Gastrocnemius medialis (tissue), 4 donors: Measurements from ENCODE around the gene HERC2. TPM values are rescaled to one million over a fixed set of nuclear protein-coding genes. Genes with fewer than 3 reads are reported as not detected.
A peak's percentile ranks its signal among the peaks of the same experiment; 100 is the strongest.
"Not testable (repeated sequence)": the region's sequence is repeated elsewhere in the genome, so short reads cannot be mapped to it uniquely, and the experiment has no call there.

Source experiments
- ATAC-seq, 2 donors: fragments of 150-250 bp; one replicate each; pipeline ENCODE4 v1.9.1; 2016
- DNase-seq, 2 donors: peaks; one replicate each; pipeline ENCODE4 v3.0.0-alpha.2; 2019
- H3K27ac ChIP-seq, 4 donors: fragments of 200-600 bp; sonication (generic); 1 replicate in 1 of 4; 2 replicates in 3 of 4; pipeline ENCODE4 v1.5.1; 2016 to 2018; ENCODE audit warnings: mild to moderate bottlenecking in 2 of 4, moderate library complexity in 1 of 4
- H3K27me3 ChIP-seq, 3 donors: fragments of 200-600 bp; sonication (generic) in 2 of 3; 1 replicate in 1 of 3; 2 replicates in 2 of 3; pipeline versions ENCODE4 v1.5.1 to v1.6.0; 2016 to 2019; ENCODE audit warnings: mild to moderate bottlenecking in 1 of 3, moderate library complexity in 1 of 3
- H3K36me3 ChIP-seq, 2 donors: fragments of 200-600 bp; sonication (generic) in 1 of 2; one replicate each; pipeline ENCODE4 v1.5.1; 2017 to 2018
- H3K4me1 ChIP-seq, 2 donors: fragments of 200-600 bp; sonication (generic) in 1 of 2; one replicate each; pipeline ENCODE4 v1.5.1; 2016 to 2017; ENCODE audit warnings: mild to moderate bottlenecking in 2 of 2
- H3K4me3 ChIP-seq, 4 donors: fragments of 200-600 bp; sonication (generic) in 3 of 4; 1 replicate in 1 of 4; 2 replicates in 3 of 4; pipeline ENCODE4 v1.5.1; 2016 to 2019; ENCODE audit warnings: mild to moderate bottlenecking in 2 of 4
- H3K9me3 ChIP-seq, 3 donors: fragments of 200-600 bp; sonication (generic) in 2 of 3; 1 replicate in 1 of 3; 2 replicates in 2 of 3; pipeline ENCODE4 v1.5.1; 2016 to 2019
- POLR2A ChIP-seq, 2 donors: fragments of 450-650 bp; IDR thresholded peaks; one replicate each; pipeline ENCODE4 v1.6.1; 2017; ENCODE audit warnings: antibody characterized with exemption in 2 of 2, mild to moderate bottlenecking in 2 of 2, moderate library complexity in 2 of 2
- in situ Hi-C, 4 donors: fragments of 200-750 bp; cut with MboI; loops; one replicate each; pipeline versions ENCODE4 v1.15.0 to v1.8.0; 2017; ENCODE audit warnings: low sequenced_read_pairs in 4 of 4
- intact Hi-C: fragments of 100-400 bp; cut with DNase I; formaldehyde crosslinking; loops from one replicate; pipeline ENCODE4 v1.15.1; 2023; ENCODE audit warnings: low total_unique reads
- total RNA-seq, 4 donors: library from RNA; depleted of rRNA; stranded (reverse); fragments of >200 nt; gene quantifications; one replicate each; pipeline versions ENCODE4 v1.1.0 to v1.2.3, GENCODE V29; 2016
- TF ChIP-seq, protein P1 (sequence below), 5 experiments: fragments of 450-650 bp in 3 of 5; fragments of 200-600 bp in 2 of 5; sonication (generic) in 2 of 5; IDR thresholded peaks in 4 of 5; conservative IDR thresholded peaks in 1 of 5; 1 replicate in 4 of 5; 2 replicates in 1 of 5; pipeline ENCODE4 v1.5.1; 2016 to 2019; ENCODE audit warnings: antibody characterized with exemption in 5 of 5, mild to moderate bottlenecking in 3 of 5, moderate library complexity in 3 of 5

HERC2 gene
- total RNA-seq, 4 donors from 2014 or later = 46.8 to 92.7 (median 62.2) TPM

DNA sequence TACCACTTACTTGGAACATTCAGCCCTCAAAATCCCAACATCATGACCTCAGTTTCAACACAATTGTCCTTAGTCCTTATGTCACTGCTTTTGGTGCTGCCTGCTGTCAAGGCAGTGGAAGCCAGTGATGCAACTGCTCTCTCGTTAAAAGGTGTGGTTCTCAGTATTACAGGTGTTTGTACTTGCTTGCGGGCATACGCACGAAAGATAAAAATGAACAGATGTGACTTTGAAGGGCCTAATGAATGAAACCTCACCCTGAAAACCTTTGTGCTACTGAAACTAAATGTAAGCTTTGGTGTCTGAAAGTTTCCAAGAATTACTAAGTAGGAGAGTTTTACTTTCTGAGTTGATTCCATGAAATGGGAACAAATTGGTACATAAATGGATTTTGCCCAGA is 25.2 kb downstream of the HERC2 start:
- H3K4me1 ChIP-seq, DNase-seq, in situ Hi-C loops, H3K4me3 ChIP-seq, intact Hi-C loops, ATAC-seq, H3K27ac ChIP-seq, H3K27me3 ChIP-seq, H3K9me3 ChIP-seq, H3K36me3 ChIP-seq: not testable (repeated sequence)

DNA sequence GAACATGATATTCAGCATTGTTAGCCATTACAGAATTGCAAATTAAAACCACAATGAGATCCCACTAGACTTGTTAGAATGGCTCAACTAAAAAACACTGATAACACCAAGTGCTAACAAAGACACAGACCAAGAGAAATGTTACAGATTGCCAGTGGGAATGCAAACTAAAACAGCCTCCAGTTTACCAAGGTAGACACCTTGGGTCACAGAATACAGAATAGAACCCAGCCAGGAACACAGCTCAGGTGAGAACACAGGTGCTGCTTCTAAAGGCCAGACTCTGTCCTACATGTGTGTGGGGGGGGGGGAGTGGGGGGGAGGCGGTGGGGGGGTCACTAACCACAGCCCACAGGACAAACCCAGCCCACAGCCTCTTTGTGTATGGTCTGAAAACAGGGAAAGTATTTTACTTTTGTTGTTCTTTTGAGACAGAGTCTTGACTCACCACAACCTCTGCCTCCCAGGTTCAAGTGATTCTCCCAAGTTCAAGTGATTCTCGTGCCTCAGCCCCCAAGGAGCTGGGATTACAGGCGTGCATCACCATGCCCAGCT is 26.9 kb downstream of the HERC2 start:
- DNase-seq, in situ Hi-C loops, H3K9me3 ChIP-seq, ATAC-seq, H3K27ac ChIP-seq, H3K27me3 ChIP-seq, H3K4me3 ChIP-seq, intact Hi-C loops, H3K4me1 ChIP-seq: not testable (repeated sequence)
- peaks cover 0 to 14% of the 10 kb centered on the region in 2 donors for H3K36me3 ChIP-seq

DNA sequence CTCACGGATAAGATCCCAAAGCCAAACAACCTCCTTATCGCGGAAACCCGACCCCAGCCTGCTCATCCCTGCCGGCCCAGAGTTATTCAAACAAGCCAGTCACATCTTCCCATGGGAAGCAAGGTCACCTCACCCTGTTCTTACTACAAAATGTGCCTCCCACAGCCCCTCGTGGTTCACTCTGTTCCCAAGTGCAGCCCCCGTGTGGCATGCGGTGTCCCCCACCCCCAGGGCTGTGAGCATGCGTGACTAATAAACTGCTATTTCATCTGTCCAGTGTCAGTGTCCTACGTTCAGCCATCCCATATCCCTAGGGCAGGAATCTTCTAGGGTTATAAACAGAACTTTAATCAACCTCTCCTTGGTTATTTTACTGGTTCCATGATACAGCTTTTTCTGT is 27.4 kb downstream of the HERC2 start:
- H3K27ac ChIP-seq, intact Hi-C loops, H3K27me3 ChIP-seq, ATAC-seq, in situ Hi-C loops, H3K4me1 ChIP-seq, H3K9me3 ChIP-seq, DNase-seq, H3K4me3 ChIP-seq: not testable (repeated sequence)
- peaks cover 0 to 14% of the 10 kb centered on the region in 2 donors for H3K36me3 ChIP-seq

DNA sequence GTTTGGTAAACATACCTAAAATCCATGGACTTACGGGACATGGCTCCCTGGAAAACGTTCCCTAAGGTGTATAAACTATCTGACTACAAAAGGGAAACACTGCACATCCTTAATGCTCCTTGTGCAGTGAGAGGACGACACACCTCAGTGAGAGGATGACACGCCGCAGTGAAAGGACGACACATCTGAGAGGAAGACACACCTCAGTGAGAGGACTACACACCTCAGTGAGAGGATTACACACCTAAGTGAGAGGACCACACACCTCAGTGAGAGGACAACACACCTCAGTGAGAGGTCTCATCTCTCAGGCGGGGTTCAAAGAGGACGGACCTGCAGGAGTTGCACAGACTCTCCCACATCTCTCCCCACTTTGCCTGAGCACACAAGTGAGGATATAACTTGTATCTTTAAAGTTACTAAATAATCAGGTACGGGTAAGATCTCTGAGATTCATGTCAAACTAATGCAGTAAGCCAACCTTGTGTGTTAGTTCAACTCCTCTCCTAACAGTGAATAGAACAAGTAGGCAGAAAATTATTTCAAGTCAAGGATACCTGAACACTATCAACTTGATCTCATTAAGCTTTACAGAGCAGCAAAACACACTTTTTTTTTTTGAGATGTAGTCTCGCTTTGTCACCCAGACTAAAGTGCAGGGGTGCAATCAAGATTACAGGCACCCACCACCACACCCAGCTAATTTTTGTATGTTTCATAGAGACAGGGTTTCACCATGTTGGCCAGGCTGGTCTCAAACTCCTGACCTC is 32.1 kb downstream of the HERC2 start:
- no peak overlapping the region for H3K27ac ChIP-seq
- H3K9me3 ChIP-seq = no peaks in the 10 kb centered on the region
- H3K4me3 ChIP-seq = no peak overlapping the region
- no peak for DNase-seq
- H3K36me3 ChIP-seq = peaks cover 0 to 14% of the 10 kb centered on the region in 2 donors
- no peak for ATAC-seq
- H3K27me3 ChIP-seq = no peaks in the 10 kb centered on the region
- TF ChIP-seq POLR2A (IDR thresholded peaks at IDR 0.05) = no peak
- TF ChIP-seq, protein P1, sequence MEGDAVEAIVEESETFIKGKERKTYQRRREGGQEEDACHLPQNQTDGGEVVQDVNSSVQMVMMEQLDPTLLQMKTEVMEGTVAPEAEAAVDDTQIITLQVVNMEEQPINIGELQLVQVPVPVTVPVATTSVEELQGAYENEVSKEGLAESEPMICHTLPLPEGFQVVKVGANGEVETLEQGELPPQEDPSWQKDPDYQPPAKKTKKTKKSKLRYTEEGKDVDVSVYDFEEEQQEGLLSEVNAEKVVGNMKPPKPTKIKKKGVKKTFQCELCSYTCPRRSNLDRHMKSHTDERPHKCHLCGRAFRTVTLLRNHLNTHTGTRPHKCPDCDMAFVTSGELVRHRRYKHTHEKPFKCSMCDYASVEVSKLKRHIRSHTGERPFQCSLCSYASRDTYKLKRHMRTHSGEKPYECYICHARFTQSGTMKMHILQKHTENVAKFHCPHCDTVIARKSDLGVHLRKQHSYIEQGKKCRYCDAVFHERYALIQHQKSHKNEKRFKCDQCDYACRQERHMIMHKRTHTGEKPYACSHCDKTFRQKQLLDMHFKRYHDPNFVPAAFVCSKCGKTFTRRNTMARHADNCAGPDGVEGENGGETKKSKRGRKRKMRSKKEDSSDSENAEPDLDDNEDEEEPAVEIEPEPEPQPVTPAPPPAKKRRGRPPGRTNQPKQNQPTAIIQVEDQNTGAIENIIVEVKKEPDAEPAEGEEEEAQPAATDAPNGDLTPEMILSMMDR (IDR thresholded peaks at IDR 0.05 in 4 of 5, conservative IDR thresholded peaks at IDR 0.05 in 1 of 5) = no peak
- in situ Hi-C loops (no loop called here), intact Hi-C loops (no loop called here)
- peaks cover 0 to 3% of the 10 kb centered on the region in 2 donors for H3K4me1 ChIP-seq

DNA sequence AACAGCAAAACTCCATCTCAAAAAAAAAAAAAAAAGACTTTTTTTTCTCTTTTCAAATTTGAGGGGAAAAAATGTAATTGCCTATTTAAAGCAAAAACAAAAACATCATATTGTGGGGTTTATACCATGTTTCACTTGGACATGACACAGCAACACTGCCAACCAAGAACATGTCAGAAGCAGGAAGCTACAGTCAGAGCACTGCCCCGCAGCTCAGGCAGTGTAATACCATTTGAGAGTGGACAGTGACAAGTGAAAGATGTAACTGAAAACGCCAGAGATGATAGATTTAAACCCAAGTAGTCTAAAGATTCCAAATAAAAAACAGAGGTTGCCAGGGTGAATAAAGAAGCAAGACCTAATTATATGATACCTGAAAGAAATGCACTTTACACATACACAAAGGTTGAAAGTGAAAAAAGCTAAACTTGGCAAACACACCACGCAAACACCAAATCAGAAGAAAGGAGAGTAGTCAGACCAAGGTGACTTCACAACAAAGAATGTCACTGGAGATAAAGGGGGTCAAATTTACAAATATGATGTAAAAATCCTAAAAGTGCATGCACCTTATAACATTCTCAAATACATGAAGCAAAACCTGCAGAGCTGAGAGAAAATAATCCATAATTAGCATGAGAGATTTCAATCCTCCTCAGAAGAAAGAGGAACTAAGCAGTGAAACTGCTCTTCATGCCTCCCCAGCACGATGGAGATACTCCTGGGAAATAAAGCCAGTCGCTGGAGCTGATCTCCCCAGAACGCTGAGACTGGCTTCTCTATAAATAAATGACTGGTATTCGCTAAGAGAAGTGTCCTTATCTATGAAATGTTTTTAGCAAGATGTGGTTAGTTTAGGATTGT is 32.9 kb downstream of the HERC2 start:
- H3K27ac ChIP-seq = not testable (repeated sequence)

DNA sequence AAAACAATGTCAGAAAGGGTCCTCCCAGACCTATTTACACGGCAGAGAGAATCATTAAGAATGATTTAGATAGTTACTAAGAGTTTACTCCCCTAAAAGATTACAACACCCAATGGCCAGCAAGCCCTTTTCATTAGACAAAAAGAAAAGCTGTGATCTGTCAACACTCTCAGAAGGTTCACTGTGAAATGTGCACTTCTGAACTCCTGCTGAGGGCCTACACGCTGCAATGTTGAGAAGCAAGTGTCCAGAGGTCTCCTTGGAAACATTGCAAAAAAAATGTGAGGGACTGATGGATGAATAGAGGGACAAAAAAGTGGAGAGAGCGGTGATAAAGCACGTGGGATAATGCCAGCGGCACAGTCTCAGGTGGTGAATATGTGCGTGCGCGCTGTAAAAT is 35.3 kb downstream of the HERC2 start:
- H3K9me3 ChIP-seq, in situ Hi-C loops, H3K27me3 ChIP-seq, DNase-seq, H3K4me1 ChIP-seq, ATAC-seq, H3K4me3 ChIP-seq, H3K27ac ChIP-seq, intact Hi-C loops: not testable (repeated sequence)
- H3K36me3 ChIP-seq = peaks cover 0 to 12% of the 10 kb centered on the region in 2 donors

More for the DNA sequence above, 32.9 kb downstream of the HERC2 start:
- peaks cover 0 to 14% of the 10 kb centered on the region in 2 donors for H3K36me3 ChIP-seq
- DNase-seq, in situ Hi-C loops, H3K27me3 ChIP-seq, ATAC-seq, H3K4me3 ChIP-seq, H3K4me1 ChIP-seq, H3K9me3 ChIP-seq, intact Hi-C loops: not testable (repeated sequence)

DNA sequence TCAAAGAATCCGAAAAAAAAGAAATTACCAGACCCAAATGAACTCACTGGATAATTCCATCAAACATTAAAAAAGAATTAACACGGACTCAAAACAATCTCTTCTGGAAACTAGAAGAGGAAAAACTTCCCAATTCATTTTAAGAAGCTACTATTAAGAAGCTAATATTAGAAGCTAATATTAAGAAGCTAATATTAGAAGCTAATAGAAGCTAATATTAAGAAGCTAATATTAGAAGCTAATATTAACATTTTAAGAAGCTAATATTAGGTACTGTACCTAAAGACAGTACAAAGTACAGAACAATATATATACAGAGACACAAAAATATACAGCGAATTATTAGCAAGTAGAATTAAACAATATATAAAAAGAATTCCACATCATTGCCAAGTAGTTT is 35.9 kb downstream of the HERC2 start:
- TF ChIP-seq, protein P1 (IDR thresholded peaks at IDR 0.05 in 4 of 5, conservative IDR thresholded peaks at IDR 0.05 in 1 of 5) = no peak
- TF ChIP-seq POLR2A (IDR thresholded peaks at IDR 0.05) = no peak
- H3K36me3 ChIP-seq = peaks cover 0 to 6% of the 10 kb centered on the region in 2 donors
- ATAC-seq (no peak), DNase-seq (no peak)
- H3K9me3 ChIP-seq = no peaks in the 10 kb centered on the region
- no peaks in the 10 kb centered on the region for H3K27me3 ChIP-seq
- H3K27ac ChIP-seq = peak overlapping the region in 2 of 4 donors; percentile 5 to 36
- intact Hi-C loops = no loop called here
- no peak overlapping the region for H3K4me3 ChIP-seq
- H3K4me1 ChIP-seq = peaks cover 8% of the 10 kb centered on the region in 2 donors
- in situ Hi-C loops = no loop called here
